Gastrocnemius medialis (tissue), 4 donors: Measurements from ENCODE around the gene CASKIN2. TPM values are rescaled to one million over a fixed set of nuclear protein-coding genes. Genes with fewer than 3 reads are reported as not detected.
A peak's percentile ranks its signal among the peaks of the same experiment; 100 is the strongest.

Experiments
- ATAC-seq, 2 donors: fragments of 150-250 bp; one replicate each; pipeline ENCODE4 v1.9.1; 2016
- DNase-seq, 2 donors: peaks; one replicate each; pipeline ENCODE4 v3.0.0-alpha.2; 2019
- H3K27ac ChIP-seq, 4 donors: fragments of 200-600 bp; sonication (generic); 1 replicate in 1 of 4; 2 replicates in 3 of 4; pipeline ENCODE4 v1.5.1; 2016 to 2018; ENCODE audit warnings: mild to moderate bottlenecking in 2 of 4, moderate library complexity in 1 of 4
- H3K27me3 ChIP-seq, 3 donors: fragments of 200-600 bp; sonication (generic) in 2 of 3; 1 replicate in 1 of 3; 2 replicates in 2 of 3; pipeline versions ENCODE4 v1.5.1 to v1.6.0; 2016 to 2019; ENCODE audit warnings: mild to moderate bottlenecking in 1 of 3, moderate library complexity in 1 of 3
- H3K36me3 ChIP-seq, 2 donors: fragments of 200-600 bp; sonication (generic) in 1 of 2; one replicate each; pipeline ENCODE4 v1.5.1; 2017 to 2018
- H3K4me1 ChIP-seq, 2 donors: fragments of 200-600 bp; sonication (generic) in 1 of 2; one replicate each; pipeline ENCODE4 v1.5.1; 2016 to 2017; ENCODE audit warnings: mild to moderate bottlenecking in 2 of 2
- H3K4me3 ChIP-seq, 4 donors: fragments of 200-600 bp; sonication (generic) in 3 of 4; 1 replicate in 1 of 4; 2 replicates in 3 of 4; pipeline ENCODE4 v1.5.1; 2016 to 2019; ENCODE audit warnings: mild to moderate bottlenecking in 2 of 4
- H3K9me3 ChIP-seq, 3 donors: fragments of 200-600 bp; sonication (generic) in 2 of 3; 1 replicate in 1 of 3; 2 replicates in 2 of 3; pipeline ENCODE4 v1.5.1; 2016 to 2019
- POLR2A ChIP-seq, 2 donors: fragments of 450-650 bp; IDR thresholded peaks; one replicate each; pipeline ENCODE4 v1.6.1; 2017; ENCODE audit warnings: antibody characterized with exemption in 2 of 2, mild to moderate bottlenecking in 2 of 2, moderate library complexity in 2 of 2
- in situ Hi-C, 4 donors: fragments of 200-750 bp; cut with MboI; loops; one replicate each; pipeline versions ENCODE4 v1.15.0 to v1.8.0; 2017; ENCODE audit warnings: low sequenced_read_pairs in 4 of 4
- intact Hi-C: fragments of 100-400 bp; cut with DNase I; formaldehyde crosslinking; loops from one replicate; pipeline ENCODE4 v1.15.1; 2023; ENCODE audit warnings: low total_unique reads
- total RNA-seq, 4 donors: library from RNA; depleted of rRNA; stranded (reverse); fragments of >200 nt; gene quantifications; one replicate each; pipeline versions ENCODE4 v1.1.0 to v1.2.3, GENCODE V29; 2016
- TF ChIP-seq, protein P1 (sequence below), 5 experiments: fragments of 450-650 bp in 3 of 5; fragments of 200-600 bp in 2 of 5; sonication (generic) in 2 of 5; IDR thresholded peaks in 4 of 5; conservative IDR thresholded peaks in 1 of 5; 1 replicate in 4 of 5; 2 replicates in 1 of 5; pipeline ENCODE4 v1.5.1; 2016 to 2019; ENCODE audit warnings: antibody characterized with exemption in 5 of 5, mild to moderate bottlenecking in 3 of 5, moderate library complexity in 3 of 5

The CASKIN2 gene
- total RNA-seq, 4 donors from 2014 or later: 11.3 to 24.1 (median 16.8) TPM

- Histone ChIP-seq H3K27me3 (no peaks in the 10 kb centered on the region), H3K27ac (peak overlapping the region; percentile 54 to 91 (median 68)), H3K4me3 (peak overlapping the region; percentile 79 to 87 (median 82)), H3K36me3 (peaks cover 0 to 6% of the 10 kb centered on the region in 2 donors), H3K9me3 (no peaks in the 10 kb centered on the region), H3K4me1 (peaks cover 30 to 41% of the 10 kb centered on the region in 2 donors)
- TF ChIP-seq, protein P1, sequence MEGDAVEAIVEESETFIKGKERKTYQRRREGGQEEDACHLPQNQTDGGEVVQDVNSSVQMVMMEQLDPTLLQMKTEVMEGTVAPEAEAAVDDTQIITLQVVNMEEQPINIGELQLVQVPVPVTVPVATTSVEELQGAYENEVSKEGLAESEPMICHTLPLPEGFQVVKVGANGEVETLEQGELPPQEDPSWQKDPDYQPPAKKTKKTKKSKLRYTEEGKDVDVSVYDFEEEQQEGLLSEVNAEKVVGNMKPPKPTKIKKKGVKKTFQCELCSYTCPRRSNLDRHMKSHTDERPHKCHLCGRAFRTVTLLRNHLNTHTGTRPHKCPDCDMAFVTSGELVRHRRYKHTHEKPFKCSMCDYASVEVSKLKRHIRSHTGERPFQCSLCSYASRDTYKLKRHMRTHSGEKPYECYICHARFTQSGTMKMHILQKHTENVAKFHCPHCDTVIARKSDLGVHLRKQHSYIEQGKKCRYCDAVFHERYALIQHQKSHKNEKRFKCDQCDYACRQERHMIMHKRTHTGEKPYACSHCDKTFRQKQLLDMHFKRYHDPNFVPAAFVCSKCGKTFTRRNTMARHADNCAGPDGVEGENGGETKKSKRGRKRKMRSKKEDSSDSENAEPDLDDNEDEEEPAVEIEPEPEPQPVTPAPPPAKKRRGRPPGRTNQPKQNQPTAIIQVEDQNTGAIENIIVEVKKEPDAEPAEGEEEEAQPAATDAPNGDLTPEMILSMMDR (IDR thresholded peaks at IDR 0.05 in 4 of 5, conservative IDR thresholded peaks at IDR 0.05 in 1 of 5): no peak
- no peak for TF ChIP-seq POLR2A (IDR thresholded peaks at IDR 0.05)
- in situ Hi-C loops (loop anchor here in 1 of 4 donors (10.0 kb wide), 1 partner anchor 92 kb away; no protein-coding TSS in a partner anchor), intact Hi-C loops (loop anchor here (1.0 to 10.0 kb wide), 4 partner anchors 9 to 252 kb away; partner anchors contain the start of genes GGA3, LLGL2 and MRPS7)
- DNase-seq (no peak), ATAC-seq (no peak)
These were observed 1.4 kb upstream of the CASKIN2 start for GRCh38 chr17:75516619-75517296.

GRCh38 chr17:75516255-75516618 lies 900 bp upstream of the CASKIN2 start, which contains the start of gene TSEN54:
TSS of gene TSEN54 (plus strand) at chr17:75516528. CDS start at chr17:75516561, 33 bp downstream.
- H3K9me3 ChIP-seq: no peaks in the 10 kb centered on the region
- TF ChIP-seq, protein P1 (IDR thresholded peaks at IDR 0.05 in 4 of 5, conservative IDR thresholded peaks at IDR 0.05 in 1 of 5): no peak
- TF ChIP-seq POLR2A (IDR thresholded peaks at IDR 0.05): peak; percentile 37 to 57
- H3K4me1 ChIP-seq: peaks cover 33 to 46% of the 10 kb centered on the region in 2 donors
- H3K27me3 ChIP-seq: no peaks in the 10 kb centered on the region
- H3K4me3 ChIP-seq: peak within 1 kb of the TSS; percentile 81 to 95 (median 90)
- H3K36me3 ChIP-seq: peaks cover 0 to 6% of the 10 kb centered on the region in 2 donors
- H3K27ac ChIP-seq: peak within 1 kb of the TSS; percentile 91 to 95 (median 93)
- DNase-seq (peak; percentile 86 to 91), ATAC-seq (peak; percentile 73 to 78)
- in situ Hi-C loops (loop anchor here in 1 of 4 donors (10.0 kb wide), 1 partner anchor 91 kb away; no protein-coding TSS in a partner anchor), intact Hi-C loops (loop anchor here (1.0 to 10.0 kb wide), 4 partner anchors 9 to 251 kb away; partner anchors contain the start of genes GGA3, LLGL2 and MRPS7)

DNA sequence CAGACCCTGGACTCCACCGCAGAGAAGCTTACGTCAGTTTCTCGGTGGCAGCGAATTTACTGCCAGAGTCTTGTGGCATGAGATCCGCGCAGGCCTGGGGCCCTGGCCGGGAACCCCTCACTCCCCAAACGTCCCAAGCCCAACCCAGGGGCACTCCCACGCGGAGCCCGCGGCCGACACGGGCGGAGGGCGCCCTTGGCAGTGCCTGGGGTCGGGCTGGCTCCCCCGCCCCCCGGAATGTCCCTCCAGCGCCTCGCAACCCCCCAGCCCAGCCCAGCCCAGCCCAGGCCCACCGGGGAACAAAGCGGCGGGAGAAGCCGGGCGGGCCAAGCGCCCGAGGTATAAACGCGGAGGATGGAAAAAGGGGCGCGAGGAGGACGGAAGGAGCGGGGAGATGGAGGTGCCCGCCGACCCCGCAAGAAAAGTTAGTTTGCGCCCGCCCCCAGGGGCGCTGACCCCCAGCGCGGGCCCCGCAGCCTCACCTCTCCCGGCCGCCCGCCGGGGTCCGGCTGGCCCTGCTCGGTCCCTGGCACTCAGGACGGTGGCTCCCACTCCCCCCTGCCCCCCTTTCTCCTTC lies 330 bp downstream of the CASKIN2 start:
- H3K9me3 ChIP-seq: no peaks in the 10 kb centered on the region
- TF ChIP-seq, protein P1 (IDR thresholded peaks at IDR 0.05 in 4 of 5, conservative IDR thresholded peaks at IDR 0.05 in 1 of 5): no peak
- peak; percentile 52 to 60 for TF ChIP-seq POLR2A (IDR thresholded peaks at IDR 0.05)
- H3K27ac ChIP-seq: peak overlapping the region; percentile 91 to 95 (median 93)
- in situ Hi-C loops: loop anchor here (5.0 to 10.0 kb wide), 2 partner anchors 88 to 90 kb away; no protein-coding TSS in a partner anchor
- H3K36me3 ChIP-seq: peaks cover 0 to 6% of the 10 kb centered on the region in 2 donors
- DNase-seq (no peak), ATAC-seq (no peak)
- peaks cover 38 to 48% of the 10 kb centered on the region in 2 donors for H3K4me1 ChIP-seq
- no peaks in the 10 kb centered on the region for H3K27me3 ChIP-seq
- H3K4me3 ChIP-seq: peak overlapping the region; percentile 81 to 95 (median 90)
- intact Hi-C loops: loop anchor here (1.0 to 10.0 kb wide), 6 partner anchors 55 to 250 kb away; partner anchors contain the start of genes GGA3, MRPS7 and TMEM94

DNA sequence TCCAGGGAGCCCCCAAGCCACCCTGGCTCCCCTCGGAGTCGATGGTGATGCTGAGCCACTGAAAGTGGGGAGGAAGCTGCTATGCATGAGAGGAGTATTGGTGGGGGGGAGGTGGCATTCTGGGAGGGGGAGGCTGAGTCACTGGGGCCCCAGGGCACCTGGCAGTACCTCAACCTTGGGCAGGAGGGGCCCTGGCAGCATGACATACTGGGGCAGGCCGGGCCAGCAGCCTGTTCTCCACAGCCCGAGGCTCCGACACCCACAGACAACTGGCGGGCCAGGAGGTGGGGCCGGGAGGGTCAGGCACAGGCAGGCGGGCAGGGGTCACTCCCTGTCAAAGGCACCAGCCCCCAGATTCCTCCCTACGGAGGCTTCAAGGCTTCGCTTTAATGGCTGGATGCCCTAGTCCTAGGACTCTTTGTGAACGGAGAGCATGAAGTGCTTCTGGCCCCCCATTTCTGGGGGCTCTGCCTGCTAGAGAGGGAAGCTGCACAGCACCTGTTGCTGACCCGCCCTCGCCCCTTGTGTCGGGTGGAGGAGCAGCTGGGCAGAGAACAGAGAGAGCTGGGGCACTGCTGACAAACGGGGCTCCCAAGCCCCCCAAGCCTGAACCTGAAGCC lies 928 bp downstream of the CASKIN2 start:
- Histone ChIP-seq H3K27ac (peak overlapping the region; percentile 91 to 95 (median 93)), H3K36me3 (peaks cover 0 to 6% of the 10 kb centered on the region in 2 donors), H3K9me3 (no peaks in the 10 kb centered on the region), H3K4me3 (peak overlapping the region; percentile 81 to 95 (median 90)), H3K4me1 (peaks cover 39 to 52% of the 10 kb centered on the region in 2 donors), H3K27me3 (no peaks in the 10 kb centered on the region)
- no peak for TF ChIP-seq POLR2A (IDR thresholded peaks at IDR 0.05)
- TF ChIP-seq, protein P1 (IDR thresholded peaks at IDR 0.05 in 4 of 5, conservative IDR thresholded peaks at IDR 0.05 in 1 of 5): no peak
- no peak for ATAC-seq
- DNase-seq: no peak
- in situ Hi-C loops (loop anchor here (5.0 to 10.0 kb wide), 2 partner anchors 87 to 90 kb away; no protein-coding TSS in a partner anchor), intact Hi-C loops (loop anchor here (2.0 to 10.0 kb wide), 3 partner anchors 192 to 250 kb away; partner anchors contain the start of genes GGA3 and MRPS7)
